Measurements from ENCODE around the gene NEUROD2. TPM values are rescaled to one million over a fixed set of nuclear protein-coding genes. Genes with fewer than 3 reads are reported as not detected.

NEUROD2 gene
- total and polyA plus RNA-seq, 2 of the 8 experiments (the other 6 are each of a cell fraction or from before 2014, with no cell fraction given) = not detected

- Histone ChIP-seq H3K4me3 (ENCODE audit: extremely low read depth in 1 of 4, insufficient read depth in 2 of 4, low read depth in 3 of 4, low read length in 4 of 4) (no peak overlapping the region), H2BK120ac (replicated peaks; ENCODE audit: low read depth, low read length) (no peak overlapping the region), H3K27me3 (replicated peaks in 1 of 4; ENCODE audit: control insufficient read depth in 3 of 4, extremely low read depth in 1 of 4, insufficient read depth in 3 of 4, low read length in 3 of 4) (peaks cover 0 to 2% (median 0%) of the 10 kb centered on the region in 4 experiments; a peak in 3 of 7 replicates), H3K4me1 (replicated peaks in 1 of 4; ENCODE audit: control insufficient read depth in 3 of 4, insufficient read depth in 4 of 4, low read length in 3 of 4) (peaks cover 0 to 6% (median 2%) of the 10 kb centered on the region in 4 experiments; a peak in 4 of 7 replicates), H2BK5ac (ENCODE audit: low read depth, low read length) (no peak overlapping the region), H3K4ac (replicated peaks; ENCODE audit: insufficient read length, low read depth, low read length) (no peak overlapping the region), H3K56ac (replicated peaks; ENCODE audit: insufficient read length, low read depth, low read length) (no peak overlapping the region), H4K5ac (ENCODE audit: insufficient read length, low read depth, low read length) (no peak overlapping the region), H3K9ac (replicated peaks in 1 of 4; ENCODE audit: extremely low read depth in 1 of 4, low read depth in 3 of 4, low read length in 3 of 4) (no peak overlapping the region), H3K79me2 (ENCODE audit: control insufficient read depth in 1 of 2, insufficient read depth in 2 of 2, low read length in 2 of 2) (no peaks in the 10 kb centered on the region), H2BK12ac (ENCODE audit: low read depth, low read length) (no peak overlapping the region), H3K36me3 (ENCODE audit: control insufficient read depth in 2 of 4, insufficient read depth in 4 of 4, low read length in 3 of 4) (no peaks in the 10 kb centered on the region; a peak in 1 of 8 replicates), H3K4me2 (ENCODE audit: insufficient read depth in 1 of 2, low read depth in 2 of 2, low read length in 2 of 2) (no peak overlapping the region; a peak in 1 of 4 replicates), H2BK20ac (ENCODE audit: low read length) (no peak overlapping the region), H3K18ac (ENCODE audit: extremely low read depth, low read length) (no peak overlapping the region), H2AK5ac (ENCODE audit: low read depth, low read length) (no peak overlapping the region), H4K20me1 (replicated peaks in 1 of 2; ENCODE audit: control insufficient read depth in 1 of 2, insufficient read depth in 2 of 2, low read length in 2 of 2) (no peaks in the 10 kb centered on the region), H2BK15ac (ENCODE audit: low read length) (no peak overlapping the region), H3K27ac (ENCODE audit: low read depth, low read length) (no peak overlapping the region), H3K9me3 (ENCODE audit: insufficient read depth in 2 of 2, low read depth in 1 of 2, low read length in 1 of 2) (no peaks in the 10 kb centered on the region), H3K14ac (ENCODE audit: insufficient read length) (no peak overlapping the region), H4K91ac (replicated peaks; ENCODE audit: insufficient read length, low read length) (no peak overlapping the region), H4K8ac (ENCODE audit: extremely low read depth, insufficient read depth, low read length) (no peak overlapping the region), H2AFZ (ENCODE audit: low read length) (no peak overlapping the region), H3K23ac (ENCODE audit: insufficient read length) (no peak overlapping the region), H3K23me2 (ENCODE audit: low read depth, low read length) (peaks cover 2% of the 10 kb centered on the region; the same call in 1 of the 2 replicates), H3K79me1 (ENCODE audit: low read depth, low read length) (no peaks in the 10 kb centered on the region)
- CTCF ChIA-PET (ENCODE audit: partially characterized antibody) = interaction anchor here (0.9 to 3.7 kb wide), 4 partner anchors 11 to 50 kb away, joined by 3 to 22 read pairs (median 3); no protein-coding TSS in a partner anchor
- WGBS, 2 experiments (ENCODE audit: extremely low coverage in 1 of 2, insufficient coverage in 1 of 2, insufficient read length in 1 of 2, insufficient replicate concordance in 2 of 2, low coverage in 1 of 2, low lambda C conversion rate in 2 of 2, missing lambda C conversion rate in 1 of 2) = 77% methylated on average over 2 of the region's 2 CpGs; no CpG with 5 or more reads in 1 of the 2 experiments
- POLR2A ChIA-PET (ENCODE audit: partially characterized antibody) = interaction anchor here (1.2 kb wide), 1 partner anchor 8 kb away, joined by 3 read pairs; no protein-coding TSS in a partner anchor
- DNase-seq (ENCODE audit: low read depth in 1 of 2, low spot score in 2 of 2) (no peak), FAIRE-seq (no peak)
- no peak for TF ChIP-seq POLR2AphosphoS5 (IDR thresholded peaks at IDR 0.05; ENCODE audit: low read depth, low read length)
- no peak for TF ChIP-seq TAF1 (IDR thresholded peaks at IDR 0.05; ENCODE audit: low read depth, low read length)
- TF ChIP-seq NANOG (IDR thresholded peaks at IDR 0.05; ENCODE audit: insufficient read depth, low read depth, low read length, poor library complexity, severe bottlenecking) = no peak
- no peak for TF ChIP-seq BRCA1 (IDR thresholded peaks at IDR 0.05; ENCODE audit: low read depth, low read length)
- no peak for TF ChIP-seq RAD21 (IDR thresholded peaks at IDR 0.05 in 1 of 2, conservative IDR thresholded peaks at IDR 0.05 in 1 of 2; ENCODE audit: low read depth in 2 of 2, low read length in 2 of 2)
- TF ChIP-seq ASH2L (IDR thresholded peaks at IDR 0.05; ENCODE audit: low read length) = no peak
- no peak for TF ChIP-seq BACH1 (IDR thresholded peaks at IDR 0.05; ENCODE audit: low read length)
- TF ChIP-seq MAX (IDR thresholded peaks at IDR 0.05) = no peak
- no peak for TF ChIP-seq ATF3 (IDR thresholded peaks at IDR 0.05; ENCODE audit: insufficient read depth, low read depth, low read length)
- no peak for TF ChIP-seq SUZ12 (IDR thresholded peaks at IDR 0.05; ENCODE audit: low read length)
- TF ChIP-seq JUND (IDR thresholded peaks at IDR 0.05; ENCODE audit: low read length) = no peak
- no peak for TF ChIP-seq TBP (IDR thresholded peaks at IDR 0.05; ENCODE audit: low read depth, low read length)
- TF ChIP-seq RXRA (IDR thresholded peaks at IDR 0.05; ENCODE audit: insufficient read depth, low read depth, low read length) = no peak
- TF ChIP-seq CEBPB (IDR thresholded peaks at IDR 0.05; ENCODE audit: low read depth, low read length) = no peak
These were observed 35.6 kb downstream of the NEUROD2 start for GRCh38 chr17:39572121-39572520.
